ACC112 (cell line): Measurements from ENCODE around the gene ADAMTSL3.
"Not testable (repeated sequence)": the region's sequence is repeated elsewhere in the genome, so short reads cannot be mapped to it uniquely, and the experiment has no call there.

Source experiments
- H2AFZ ChIP-seq: fragments of 200-600 bp; sonication (generic); one replicate; pipeline ENCODE4 v1.6.0; 2017; ENCODE audit warnings: antibody characterized with exemption, low read length; ENCODE audit not compliant: unreplicated experiment
- H3K27ac ChIP-seq: fragments of 200-600 bp; sonication (generic); 2 replicates; pipeline ENCODE4 v1.5.1; 2014; ENCODE audit warnings: low read depth, mild to moderate bottlenecking, antibody characterized with exemption, low read length, moderate library complexity
- H3K27me3 ChIP-seq: fragments of 200-600 bp; sonication (generic); 2 replicates; pipeline ENCODE4 v1.6.1; 2014; ENCODE audit warnings: mild to moderate bottlenecking, antibody characterized with exemption, low read length, moderate library complexity, mixed read lengths; ENCODE audit not compliant: insufficient read depth
- H3K36me3 ChIP-seq: fragments of 200-600 bp; sonication (generic); 2 replicates; pipeline ENCODE4 v1.6.1; 2016; ENCODE audit warnings: mild to moderate bottlenecking, antibody characterized with exemption, low read length, moderate library complexity, mixed read lengths; ENCODE audit not compliant: insufficient read depth
- H3K4me1 ChIP-seq: fragments of 200-600 bp; sonication (generic); one replicate; pipeline ENCODE4 v1.6.1; 2016; ENCODE audit warnings: low read length, mixed read lengths; ENCODE audit not compliant: insufficient read depth, unreplicated experiment, control insufficient read depth
- H3K4me3 ChIP-seq: fragments of 200-600 bp; sonication (generic); 2 replicates; pipeline ENCODE4 v1.5.1; 2014; ENCODE audit warnings: mild to moderate bottlenecking, low read depth, low read length
- H3K79me2 ChIP-seq: fragments of 200-600 bp; sonication (generic); one replicate; pipeline ENCODE4 v1.6.0; 2016; ENCODE audit warnings: low read length; ENCODE audit not compliant: control insufficient read depth, unreplicated experiment, insufficient read depth

The ADAMTSL3 gene

DNA sequence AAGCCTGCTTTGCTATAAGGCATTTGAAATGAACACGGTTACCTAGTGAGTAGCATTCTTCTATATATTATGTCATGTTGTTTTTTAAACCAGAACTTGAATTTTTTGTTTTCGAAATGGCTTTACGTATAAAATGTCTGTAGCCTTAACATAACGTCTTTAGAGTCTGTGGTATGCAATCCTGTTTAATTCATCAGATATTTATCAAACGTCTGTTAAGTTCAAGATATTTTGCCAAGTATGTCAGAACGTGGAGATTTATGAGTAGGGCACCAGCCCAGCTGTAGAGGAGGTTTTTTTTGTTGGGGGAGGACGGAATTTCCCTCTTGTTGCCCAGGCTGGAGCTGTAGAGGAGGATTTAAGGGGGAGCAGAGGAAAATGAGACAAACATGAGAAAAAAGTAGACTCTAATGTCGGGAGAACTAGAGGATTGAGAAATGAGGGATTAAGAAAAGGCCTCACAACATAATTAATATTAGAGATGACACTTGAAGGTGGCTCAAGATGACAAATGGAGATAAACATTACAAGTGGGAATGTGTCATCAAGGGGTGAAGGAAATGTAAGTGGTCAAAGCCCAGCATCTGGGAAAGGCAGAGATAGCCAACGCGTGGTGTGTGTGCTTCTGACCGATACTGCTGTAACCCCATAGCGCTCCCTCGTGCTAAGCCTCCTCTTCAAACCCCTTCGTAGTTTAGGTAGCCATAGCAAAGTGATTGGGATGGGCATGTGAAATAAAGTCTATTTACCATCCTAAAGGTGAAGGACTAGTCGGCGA, 427.7 kb downstream of the ADAMTSL3 start:
- H3K27me3 ChIP-seq = peaks cover 66% of the 10 kb centered on the region
- H3K36me3 ChIP-seq = no peaks in the 10 kb centered on the region
- no peak overlapping the region for H3K4me3 ChIP-seq
- H2AFZ ChIP-seq = no peak overlapping the region
- H3K79me2 ChIP-seq = no peaks in the 10 kb centered on the region
- H3K4me1 ChIP-seq = peaks cover 5% of the 10 kb centered on the region
- H3K27ac ChIP-seq = no peak overlapping the region

GRCh38 chr15:84082739-84083138, 428.8 kb downstream of the ADAMTSL3 start:
- peaks cover 5% of the 10 kb centered on the region for H3K4me1 ChIP-seq
- no peaks in the 10 kb centered on the region for H3K79me2 ChIP-seq
- no peak overlapping the region for H3K4me3 ChIP-seq
- peaks cover 66% of the 10 kb centered on the region for H3K27me3 ChIP-seq
- H3K36me3 ChIP-seq = no peaks in the 10 kb centered on the region
- H3K27ac ChIP-seq = no peak overlapping the region
- H2AFZ ChIP-seq = no peak overlapping the region

- H3K4me3 ChIP-seq, H3K36me3 ChIP-seq, H3K4me1 ChIP-seq, H3K79me2 ChIP-seq, H3K27ac ChIP-seq, H2AFZ ChIP-seq: not testable (repeated sequence)
- peaks cover 45% of the 10 kb centered on the region for H3K27me3 ChIP-seq
These were observed 432.1 kb downstream of the ADAMTSL3 start for GRCh38 chr15:84086071-84086470.
